H9 (cell line): ENCODE measurements around the gene PRR20G. TPM values are rescaled to one million over a fixed set of nuclear protein-coding genes. Genes with fewer than 3 reads are reported as not detected.

Source experiments
- DNase-seq: peaks from one replicate; pipeline ENCODE4 v3.0.0-alpha.2; 2017
- H2AFZ ChIP-seq: one replicate; pipeline ENCODE4 v1.6.1; 2013; ENCODE audit warnings: mild to moderate bottlenecking, low read length, control low read depth, moderate library complexity
- H2AK5ac ChIP-seq: 2 replicates; pipeline ENCODE4 v1.6.1; 2013; ENCODE audit warnings: low read length, control low read depth, mixed read lengths; ENCODE audit not compliant: insufficient read length
- H2BK120ac ChIP-seq: one replicate; pipeline ENCODE4 v1.6.1; 2013; ENCODE audit warnings: low read depth, mild to moderate bottlenecking, low read length, control low read depth, inconsistent platforms; ENCODE audit not compliant: poor library complexity, severe bottlenecking
- H2BK12ac ChIP-seq: 2 replicates; pipeline ENCODE4 v1.6.1; 2013; ENCODE audit warnings: low read length, control low read depth, mixed read lengths, low read depth; ENCODE audit not compliant: insufficient read length
- H2BK15ac ChIP-seq: 2 replicates; pipeline ENCODE4 v1.6.1; 2013; ENCODE audit warnings: low read depth, low read length, control low read depth
- H2BK20ac ChIP-seq: one replicate; pipeline ENCODE4 v1.6.1; 2013; ENCODE audit warnings: low read depth, mild to moderate bottlenecking, low read length, control low read depth, inconsistent platforms; ENCODE audit not compliant: poor library complexity, severe bottlenecking
- H2BK5ac ChIP-seq: 2 replicates; pipeline ENCODE4 v1.6.1; 2013; ENCODE audit warnings: low read length, control low read depth, mixed read lengths; ENCODE audit not compliant: insufficient read length
- H3K14ac ChIP-seq: 2 replicates; pipeline ENCODE4 v1.6.1; 2013; ENCODE audit warnings: low read length, control low read depth; ENCODE audit not compliant: insufficient read depth
- H3K18ac ChIP-seq: 2 replicates; pipeline ENCODE4 v1.6.1; 2013; ENCODE audit warnings: low read depth, mild to moderate bottlenecking, mixed read lengths, low read length, control low read depth; ENCODE audit not compliant: insufficient read length
- H3K23ac ChIP-seq: 2 replicates; pipeline ENCODE4 v1.6.1; 2013; ENCODE audit warnings: low read length, control low read depth, mixed read lengths, low read depth; ENCODE audit not compliant: insufficient read length
- H3K23me2 ChIP-seq: 2 replicates; pipeline ENCODE4 v1.6.1; 2013; ENCODE audit warnings: low read depth, mild to moderate bottlenecking, mixed read lengths, low read length, control low read depth; ENCODE audit not compliant: insufficient read length, poor library complexity, severe bottlenecking
- H3K27ac ChIP-seq: 2 replicates; pipeline ENCODE4 v1.5.1; 2013; ENCODE audit warnings: low read length, control low read depth, mixed read lengths, low read depth; ENCODE audit not compliant: insufficient read length
- H3K27me3 ChIP-seq: 2 replicates; pipeline ENCODE4 v1.6.1; 2013; ENCODE audit warnings: low read length, control low read depth, inconsistent platforms; ENCODE audit not compliant: insufficient read depth
- H3K4ac ChIP-seq: 2 replicates; pipeline ENCODE4 v1.6.1; 2013; ENCODE audit warnings: low read depth, mild to moderate bottlenecking, control low read depth, inconsistent platforms, low read length, moderate library complexity
- H3K4me1 ChIP-seq: 2 replicates; pipeline ENCODE4 v1.6.1; 2013; ENCODE audit warnings: low read length, control low read depth, inconsistent platforms; ENCODE audit not compliant: insufficient read depth
- H3K4me2 ChIP-seq: 2 replicates; pipeline ENCODE4 v1.6.1; 2013; ENCODE audit warnings: low read length, control low read depth, mixed read lengths; ENCODE audit not compliant: insufficient read length, insufficient read depth
- H3K56ac ChIP-seq: 2 replicates; pipeline ENCODE4 v1.6.1; 2013; ENCODE audit warnings: low read depth, mild to moderate bottlenecking, mixed read lengths, low read length, control low read depth; ENCODE audit not compliant: insufficient read length
- H3K79me1 ChIP-seq: 2 replicates; pipeline ENCODE4 v1.6.1; 2013; ENCODE audit warnings: low read depth, mild to moderate bottlenecking, moderate library complexity, low read length, control low read depth, inconsistent platforms; ENCODE audit not compliant: insufficient read depth, poor library complexity, severe bottlenecking
- H3K79me2 ChIP-seq: 2 replicates; pipeline ENCODE4 v1.6.1; 2013; ENCODE audit warnings: low read length, control low read depth, inconsistent platforms; ENCODE audit not compliant: insufficient read depth
- H3K9ac ChIP-seq: 2 replicates; pipeline ENCODE4 v1.6.1; 2013; ENCODE audit warnings: low read length, control low read depth, mixed read lengths; ENCODE audit not compliant: insufficient read length; ENCODE audit errors: extremely low read depth
- H3K9me3 ChIP-seq: one replicate; pipeline ENCODE4 v1.6.1; 2013; ENCODE audit warnings: low read depth, low read length, inconsistent platforms; ENCODE audit not compliant: control insufficient read depth
- H3T11ph ChIP-seq: one replicate; pipeline ENCODE4 v1.6.1; 2013; ENCODE audit warnings: mild to moderate bottlenecking, low read length, control low read depth, inconsistent platforms
- H4K20me1 ChIP-seq: one replicate; pipeline ENCODE4 v1.6.1; 2013; ENCODE audit not compliant: control insufficient read depth, insufficient read length, insufficient read depth
- H4K5ac ChIP-seq: 2 replicates; pipeline ENCODE4 v1.6.1; 2013; ENCODE audit warnings: low read depth, mild to moderate bottlenecking, mixed read lengths, low read length, control low read depth; ENCODE audit not compliant: insufficient read length
- H4K8ac ChIP-seq: replicated peaks from 2 replicates; pipeline ENCODE4 v1.6.1; 2013; ENCODE audit warnings: low read length, control low read depth, mixed read lengths, low read depth; ENCODE audit not compliant: insufficient read length
- H4K91ac ChIP-seq: 2 replicates; pipeline ENCODE4 v1.6.1; 2013; ENCODE audit warnings: low read depth, mild to moderate bottlenecking, moderate library complexity, mixed read lengths, low read length, control low read depth; ENCODE audit not compliant: insufficient read length
- H3K27ac Mint-ChIP-seq, 3 experiments: 2 replicates in 2 of 3; 3 replicates in 1 of 3; pipeline ENCODE4 v1.8.0; 2020 to 2021; ENCODE audit warnings: mixed read lengths in 3 of 3, mild to moderate bottlenecking in 1 of 3, moderate library complexity in 1 of 3
- H3K27me3 Mint-ChIP-seq: 2 replicates; pipeline ENCODE4 v1.8.0; 2021; ENCODE audit warnings: low read depth, mild to moderate bottlenecking, moderate library complexity, mixed read lengths
- H3K36me3 Mint-ChIP-seq, 3 experiments: 2 replicates in 2 of 3; 3 replicates in 1 of 3; pipeline ENCODE4 v1.8.0; 2020 to 2021; ENCODE audit warnings: low read depth in 3 of 3, mixed read lengths in 3 of 3; ENCODE audit not compliant: insufficient read depth in 1 of 3
- H3K4me1 Mint-ChIP-seq, 2 experiments: 2 replicates each; pipeline ENCODE4 v1.8.0; 2020; ENCODE audit warnings: mixed read lengths in 2 of 2
- H3K4me3 Mint-ChIP-seq, 2 experiments: 2 replicates in 1 of 2; 3 replicates in 1 of 2; pipeline ENCODE4 v1.8.0; 2020 to 2021; ENCODE audit warnings: mild to moderate bottlenecking in 2 of 2, mixed read lengths in 2 of 2, moderate library complexity in 1 of 2
- H3K9me3 Mint-ChIP-seq, 2 experiments: 2 replicates in 1 of 2; 3 replicates in 1 of 2; pipeline ENCODE4 v1.8.0; 2020; ENCODE audit warnings: mild to moderate bottlenecking in 2 of 2, mixed read lengths in 2 of 2, moderate library complexity in 1 of 2
- total RNA-seq: library from RNA; stranded (reverse); gene quantifications from 2 replicates; pipeline ENCODE4 v1.2.1, GENCODE V29; 2021
- TF ChIP-seq, protein P1 (sequence below): fragments of 200-600 bp; sonication (generic); conservative IDR thresholded peaks from 3 replicates; pipeline ENCODE4 v1.8.0; 2021; ENCODE audit warnings: antibody characterized with exemption, mild to moderate bottlenecking

PRR20G gene
- total RNA-seq, 1 experiment from 2014 or later: 0.35 TPM

DNA sequence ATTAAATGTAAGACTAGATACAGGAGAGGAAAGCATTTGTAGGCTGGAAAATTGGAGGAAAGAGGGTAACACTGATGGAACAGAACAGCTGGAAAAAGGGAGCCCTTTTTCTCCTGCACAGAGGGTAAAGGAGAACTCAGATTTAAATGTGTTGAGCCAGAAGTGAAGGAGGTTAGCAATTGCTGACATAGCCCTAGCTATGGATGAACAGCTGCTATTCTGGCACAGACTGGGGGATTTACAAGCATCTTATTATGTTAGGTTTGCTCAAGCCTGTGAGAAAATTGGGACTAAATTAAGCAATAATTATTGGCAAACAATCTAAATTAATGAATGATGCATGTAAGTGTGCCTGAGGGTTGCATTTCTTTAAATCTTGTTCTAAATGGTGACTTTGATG is 40.6 kb upstream of the PRR20G start:
- Histone ChIP-seq H3K4ac (no peak overlapping the region), H2BK15ac (no peak overlapping the region), H3K4me1 (no peaks in the 10 kb centered on the region), H3T11ph (no peak overlapping the region), H3K56ac (no peak overlapping the region), H2AK5ac (no peak overlapping the region), H2AFZ (no peak overlapping the region), H3K79me2 (no peaks in the 10 kb centered on the region), H3K27ac (no peak overlapping the region), H2BK12ac (no peak overlapping the region), H2BK20ac (no peak overlapping the region), H2BK120ac (no peak overlapping the region), H3K27me3 (no peaks in the 10 kb centered on the region), H3K14ac (no peak overlapping the region), H4K5ac (no peak overlapping the region), H3K9me3 (no peaks in the 10 kb centered on the region), H3K79me1 (no peaks in the 10 kb centered on the region), H4K8ac (no peak overlapping the region), H3K9ac (peak overlapping the region; percentile 3), H4K20me1 (no peaks in the 10 kb centered on the region), H3K4me2 (no peak overlapping the region), H3K23me2 (no peaks in the 10 kb centered on the region), H2BK5ac (no peak overlapping the region), H3K23ac (no peak overlapping the region), H4K91ac (no peak overlapping the region), H3K18ac (no peak overlapping the region)
- Mint-ChIP-seq H3K27ac (no peak overlapping the region), H3K36me3 (peaks cover 0 to 3% (median 0%) of the 10 kb centered on the region in 3 experiments; a peak in 2 of 7 replicates), H3K4me3 (no peak overlapping the region), H3K27me3 (peaks cover 32% of the 10 kb centered on the region), H3K4me1 (no peaks in the 10 kb centered on the region), H3K9me3 (peaks cover 21 to 24% of the 10 kb centered on the region in 2 experiments)
- no peak for DNase-seq
- TF ChIP-seq, protein P1, sequence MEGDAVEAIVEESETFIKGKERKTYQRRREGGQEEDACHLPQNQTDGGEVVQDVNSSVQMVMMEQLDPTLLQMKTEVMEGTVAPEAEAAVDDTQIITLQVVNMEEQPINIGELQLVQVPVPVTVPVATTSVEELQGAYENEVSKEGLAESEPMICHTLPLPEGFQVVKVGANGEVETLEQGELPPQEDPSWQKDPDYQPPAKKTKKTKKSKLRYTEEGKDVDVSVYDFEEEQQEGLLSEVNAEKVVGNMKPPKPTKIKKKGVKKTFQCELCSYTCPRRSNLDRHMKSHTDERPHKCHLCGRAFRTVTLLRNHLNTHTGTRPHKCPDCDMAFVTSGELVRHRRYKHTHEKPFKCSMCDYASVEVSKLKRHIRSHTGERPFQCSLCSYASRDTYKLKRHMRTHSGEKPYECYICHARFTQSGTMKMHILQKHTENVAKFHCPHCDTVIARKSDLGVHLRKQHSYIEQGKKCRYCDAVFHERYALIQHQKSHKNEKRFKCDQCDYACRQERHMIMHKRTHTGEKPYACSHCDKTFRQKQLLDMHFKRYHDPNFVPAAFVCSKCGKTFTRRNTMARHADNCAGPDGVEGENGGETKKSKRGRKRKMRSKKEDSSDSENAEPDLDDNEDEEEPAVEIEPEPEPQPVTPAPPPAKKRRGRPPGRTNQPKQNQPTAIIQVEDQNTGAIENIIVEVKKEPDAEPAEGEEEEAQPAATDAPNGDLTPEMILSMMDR: no peak
